ENCODE measurements around the gene LIPG.

LIPG gene

DNA sequence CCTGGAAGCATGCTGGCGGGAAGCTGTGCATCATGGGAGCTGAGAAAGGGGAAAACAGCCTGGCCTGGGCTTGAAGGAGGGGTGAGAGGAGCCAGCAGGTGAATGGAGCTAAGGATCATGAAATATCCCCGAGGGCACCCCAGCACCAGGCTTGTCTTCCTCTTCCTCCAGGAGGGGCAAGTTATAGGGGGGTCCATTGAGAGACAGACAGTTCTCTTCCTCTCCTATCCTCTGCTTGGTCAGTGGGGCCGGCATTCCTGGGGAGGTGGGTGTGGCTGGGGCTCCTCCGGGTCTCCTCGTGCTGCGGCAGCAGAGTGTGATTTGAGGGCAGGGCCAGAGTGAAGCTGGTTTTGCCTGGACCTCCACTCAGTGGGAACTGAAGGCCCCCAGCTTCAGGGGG is 78.9 kb downstream of the LIPG start:
- DNase-seq: no peak

GRCh38 chr18:49645196-49645595 is 83.3 kb downstream of the LIPG start:
- DNase-seq: no peak

DNA sequence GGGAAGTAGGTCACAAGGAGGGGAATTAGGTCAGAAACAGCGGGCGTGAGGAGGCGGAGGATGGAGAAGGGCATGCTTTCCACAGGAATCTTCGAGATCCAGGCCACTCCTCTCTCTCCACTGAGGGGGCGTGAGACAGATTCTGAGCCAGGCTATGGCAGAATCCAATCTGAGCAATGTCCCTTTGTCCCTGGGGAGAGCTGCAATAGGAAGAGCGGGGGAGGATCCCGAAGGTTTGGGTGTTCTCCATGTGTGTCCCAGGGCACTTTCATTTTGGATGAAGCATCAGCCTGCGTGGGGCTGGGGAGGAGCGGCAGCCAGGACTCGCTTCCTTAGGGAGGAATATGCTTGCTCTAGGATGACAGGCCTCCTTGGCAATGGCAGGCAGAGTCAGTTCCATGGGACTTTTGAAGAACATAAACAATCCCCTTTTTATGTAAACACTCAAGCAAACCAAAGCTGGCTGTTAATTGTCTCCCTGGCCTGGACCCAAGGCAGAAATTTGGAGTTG is 84.0 kb downstream of the LIPG start:
- DNase-seq: no peak

- no peak for DNase-seq
These were observed 85.0 kb downstream of the LIPG start for GRCh38 chr18:49646873-49647272.

DNA sequence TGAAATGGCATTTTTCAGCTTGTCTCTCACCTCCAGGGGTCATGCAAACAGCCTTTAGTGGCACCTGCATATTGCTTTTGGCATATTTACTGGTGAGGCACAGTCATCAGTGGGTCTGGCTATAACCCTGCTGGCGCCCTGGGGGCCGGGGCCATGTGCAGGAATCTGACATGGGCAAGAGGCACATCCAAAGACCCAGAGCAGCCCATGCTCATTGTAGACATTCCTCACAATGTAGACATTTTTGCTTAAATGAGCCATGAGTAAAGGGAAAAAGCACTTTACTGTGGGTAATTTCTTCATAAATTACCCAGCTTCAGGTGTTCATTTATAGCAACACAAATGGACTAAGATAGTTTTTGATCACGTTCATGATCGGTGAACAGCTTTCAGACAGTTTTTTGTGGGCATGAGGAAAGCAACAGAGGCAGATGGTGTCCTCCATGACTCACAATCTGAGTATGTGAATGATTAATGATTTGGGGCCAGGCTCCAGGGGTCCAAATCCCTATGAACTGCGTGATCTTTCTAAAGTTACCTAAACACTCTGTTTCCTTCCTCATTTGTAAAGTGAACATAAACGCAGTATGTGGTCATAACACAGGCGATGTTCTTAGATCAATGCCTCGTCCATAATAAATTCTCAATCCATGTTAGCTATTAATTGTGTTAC is 85.8 kb downstream of the LIPG start:
- no peak for DNase-seq

DNA sequence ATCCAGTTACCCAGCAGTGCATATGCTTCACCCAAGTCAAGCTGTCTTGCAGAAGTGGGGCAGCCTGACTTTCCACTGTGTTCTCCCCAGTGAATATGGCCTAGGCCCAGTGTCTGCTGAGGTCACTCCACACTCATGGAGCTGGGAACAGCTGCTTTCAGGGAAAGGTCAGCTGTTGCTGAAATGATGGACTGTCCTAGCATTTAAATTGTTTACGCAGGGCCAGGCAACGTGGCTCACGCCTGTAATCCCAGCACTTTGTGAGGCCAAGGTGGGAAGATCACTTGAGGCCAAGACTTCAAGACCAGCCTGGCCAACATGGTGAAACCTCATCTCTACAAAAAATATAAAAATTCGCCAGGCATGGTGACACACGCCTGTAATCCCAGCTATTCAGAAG is 86.5 kb downstream of the LIPG start:
- DNase-seq: no peak

All from NCI-H226 (cell line).